GM21619 (cell line): Measurements from ENCODE around the gene DIAPH3.

Source experiments
- ATAC-seq: cut with Tn5 transposase; IDR thresholded peaks from one replicate; pipeline ENCODE4 v1.9.1; 2021; ENCODE audit not compliant: unreplicated experiment

Gene DIAPH3

DNA sequence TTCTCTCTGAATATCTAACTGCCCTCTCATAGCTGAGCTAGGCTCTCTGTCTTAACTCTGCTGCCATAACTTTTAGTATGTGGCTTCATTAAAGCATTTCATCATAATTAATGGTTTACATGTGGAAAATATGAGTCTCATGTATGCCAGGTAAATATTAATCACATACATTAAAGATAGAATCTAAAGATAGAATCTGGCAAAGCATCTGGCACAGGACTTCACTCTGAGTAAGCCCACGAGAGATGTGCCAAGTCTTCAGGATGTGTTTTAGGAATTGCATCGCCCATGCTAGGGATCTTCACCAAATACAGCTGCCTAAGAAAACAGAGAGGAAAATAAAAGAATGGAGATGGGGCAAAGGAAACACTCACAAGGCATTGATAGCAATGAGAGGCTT lies 285.8 kb downstream of the DIAPH3 start:
- ATAC-seq: no peak

DNA sequence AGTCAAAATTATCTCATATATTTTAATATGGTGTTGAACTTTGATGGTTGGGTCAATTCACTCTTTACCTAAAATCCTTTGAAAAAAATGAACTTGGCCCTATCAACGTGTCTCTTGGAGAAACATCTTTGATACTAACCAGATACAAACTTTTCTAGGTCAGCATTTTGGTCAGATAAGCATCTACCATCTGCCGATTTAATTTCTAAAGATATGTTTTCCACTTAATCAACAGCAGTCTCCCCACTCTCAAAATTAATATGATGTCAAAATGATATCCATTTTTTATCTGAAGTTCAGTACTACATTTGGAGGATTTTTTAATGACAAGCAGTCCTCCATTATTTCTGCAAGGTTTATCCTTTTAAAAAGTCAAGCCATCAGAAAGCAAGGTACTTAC lies 288.8 kb downstream of the DIAPH3 start:
- no peak for ATAC-seq

DNA sequence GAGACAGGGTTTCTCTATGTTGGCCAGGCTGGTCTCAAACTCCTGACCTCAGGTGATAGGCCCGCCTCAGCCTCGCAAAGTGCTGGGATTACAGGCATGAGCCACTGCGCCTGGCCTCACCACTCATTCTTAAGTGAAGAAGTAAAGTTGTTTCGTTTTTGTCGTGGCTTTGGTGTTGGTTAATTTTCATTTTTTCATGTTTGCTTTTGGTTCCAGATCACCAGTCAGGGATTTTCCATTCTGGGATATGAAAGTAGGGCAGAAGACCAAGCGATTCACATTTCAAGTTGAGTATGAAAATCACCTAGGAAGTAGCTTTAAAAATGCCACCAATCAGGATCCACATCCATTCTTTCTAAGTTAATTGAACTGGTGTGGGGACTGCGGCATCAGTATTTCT lies 289.9 kb downstream of the DIAPH3 start:
- ATAC-seq: no peak

DNA sequence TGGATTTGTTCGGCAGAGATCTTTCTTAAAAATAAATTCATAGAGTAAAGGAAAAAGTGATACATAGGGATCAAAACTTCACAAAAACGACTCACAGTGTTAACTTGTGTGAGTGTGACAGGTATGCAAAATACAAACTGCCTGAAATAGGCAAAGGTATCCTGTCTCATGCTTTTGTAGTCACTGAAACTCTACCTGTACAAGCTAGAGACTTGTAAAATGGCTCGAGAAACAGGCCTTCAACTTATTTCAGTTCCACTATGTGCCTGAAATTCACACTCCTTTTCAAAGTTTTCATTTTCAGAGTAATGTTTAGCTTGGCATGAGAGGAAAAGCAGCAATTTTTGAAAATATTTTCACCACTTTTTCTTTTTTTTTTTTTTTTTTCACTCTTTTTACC lies 290.4 kb downstream of the DIAPH3 start:
- no peak for ATAC-seq

DNA sequence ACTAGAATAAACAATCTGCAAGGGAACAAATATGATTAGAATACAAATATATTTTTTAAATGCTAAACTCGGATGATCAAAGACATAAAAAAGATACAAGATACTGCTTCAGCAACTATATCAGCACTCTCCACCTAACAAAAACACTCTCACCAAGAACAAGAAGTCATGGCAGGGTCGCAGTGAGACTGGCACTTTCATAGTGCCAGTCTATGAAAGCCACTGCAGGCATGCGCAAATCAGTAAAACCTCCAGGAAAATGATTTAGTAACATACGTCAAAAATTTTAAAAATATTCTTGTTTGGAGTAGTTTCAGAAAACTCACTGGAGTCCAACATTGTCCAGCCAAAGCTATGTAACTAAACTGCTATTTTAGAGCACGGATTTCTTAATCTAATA lies 295.9 kb downstream of the DIAPH3 start:
- ATAC-seq: no peak

DNA sequence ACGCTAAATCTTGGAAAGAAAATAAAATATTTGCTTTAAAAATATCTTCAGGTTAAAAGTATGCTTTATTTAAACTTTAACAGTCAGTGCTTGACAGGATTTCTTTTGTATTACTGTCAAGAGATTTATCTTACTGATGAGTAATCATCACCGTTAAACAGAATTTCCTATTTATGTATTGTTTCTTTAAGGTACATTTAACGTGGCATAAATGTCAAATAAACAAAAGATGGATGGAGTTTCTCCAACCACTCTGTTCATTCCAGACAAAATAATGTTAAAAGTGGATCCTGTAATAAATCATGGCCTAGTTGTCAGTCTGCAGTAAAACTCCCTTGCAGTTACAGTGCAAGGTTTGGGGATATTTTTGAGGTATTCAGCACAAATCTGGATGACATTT lies 298.3 kb downstream of the DIAPH3 start:
- no peak for ATAC-seq

DNA sequence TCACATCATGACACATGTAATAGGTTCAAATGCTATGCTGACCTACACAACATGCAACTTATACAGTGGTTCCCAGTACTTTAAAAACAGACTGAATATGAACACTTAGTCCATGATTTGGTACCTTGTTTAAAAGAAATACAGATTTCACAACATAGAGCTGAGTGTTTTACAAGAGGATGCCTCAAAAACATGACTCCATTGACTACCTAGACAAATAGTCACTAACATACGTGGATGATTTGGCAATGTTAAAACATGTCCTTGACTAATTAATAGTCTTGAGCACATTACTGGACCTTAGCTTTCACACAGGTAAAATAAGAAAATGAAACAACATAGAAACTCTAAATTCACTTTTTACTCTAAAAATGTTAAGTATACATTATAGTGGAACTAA lies 300.1 kb downstream of the DIAPH3 start:
- ATAC-seq: no peak

DNA sequence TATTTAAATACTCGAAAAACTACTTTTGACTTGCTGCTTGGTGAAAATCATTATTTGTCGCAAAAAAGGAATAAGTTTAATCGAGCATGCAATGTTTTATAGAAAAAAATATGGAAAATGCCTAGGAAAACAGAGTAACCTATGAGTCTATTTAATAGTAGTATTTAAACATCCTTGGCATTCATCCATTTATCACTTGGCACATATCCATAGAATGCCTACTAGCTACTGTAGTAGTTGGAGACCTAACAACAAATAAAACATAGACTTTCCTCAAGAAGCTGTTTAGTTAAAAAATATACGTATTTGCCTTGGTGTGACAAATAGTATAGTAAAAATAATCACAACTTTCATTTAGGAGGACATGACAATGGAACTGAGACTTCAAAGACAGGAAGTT lies 302.1 kb downstream of the DIAPH3 start:
- no peak for ATAC-seq

DNA sequence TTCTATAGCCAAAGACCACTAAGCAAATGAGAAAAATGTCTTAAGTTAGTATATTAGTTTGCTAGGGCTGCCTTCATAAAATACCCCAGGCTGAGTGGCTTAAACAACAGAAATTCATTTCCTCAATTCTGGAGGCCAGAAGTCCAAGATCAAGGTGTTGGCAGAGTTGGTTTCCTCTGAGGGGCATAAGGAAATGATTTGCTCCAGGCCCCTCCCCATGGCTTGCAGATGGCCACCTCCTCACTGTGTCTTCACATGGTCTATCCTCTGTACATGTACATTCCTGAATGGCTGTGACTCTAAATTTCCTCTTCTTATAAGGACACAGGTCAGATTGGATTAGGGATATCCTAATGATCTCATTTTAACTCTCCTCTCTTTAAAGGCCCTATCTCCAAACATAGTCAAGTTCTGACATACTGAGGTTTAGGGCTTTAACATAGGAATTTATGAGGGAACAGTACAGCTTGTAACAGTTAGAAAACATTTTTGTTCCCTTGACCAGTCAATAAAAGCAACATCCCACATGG lies 307.4 kb downstream of the DIAPH3 start:
- no peak for ATAC-seq

DNA sequence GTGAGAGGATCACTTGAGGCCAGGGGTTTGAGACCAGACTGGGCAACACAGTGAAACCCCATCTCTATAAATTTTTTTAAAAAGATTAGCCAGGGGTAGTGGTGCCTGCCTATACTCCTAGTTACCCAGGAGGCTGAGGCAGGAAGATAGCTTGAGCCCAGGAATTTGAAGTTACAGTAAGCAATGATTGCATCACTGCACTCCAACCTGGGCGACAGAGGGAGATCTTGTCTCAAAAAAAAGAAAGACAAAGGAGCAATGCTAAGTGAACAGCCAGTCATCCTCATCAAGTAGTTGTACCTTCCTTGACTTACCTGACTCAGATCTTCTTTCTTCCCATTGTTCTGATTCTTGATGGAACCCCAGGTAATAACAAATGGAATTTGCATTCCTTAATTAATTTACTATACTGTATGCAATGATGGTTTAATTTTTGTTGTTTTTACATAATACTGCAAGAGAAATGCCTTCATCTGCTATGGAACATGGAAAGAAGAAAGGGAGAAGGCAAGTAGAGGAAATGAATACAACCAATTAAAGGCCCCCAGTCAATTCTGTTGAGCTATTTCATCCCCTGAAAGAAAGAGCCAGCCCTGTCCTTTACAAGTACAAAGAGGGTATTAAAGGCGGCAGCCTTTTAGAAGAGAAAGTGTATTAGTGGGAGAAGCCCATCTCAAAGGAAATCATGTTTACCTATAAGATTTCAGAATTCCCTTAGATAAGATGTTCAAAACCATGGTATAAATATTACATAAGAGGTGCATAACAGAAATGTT lies 316.7 kb downstream of the DIAPH3 start:
- ATAC-seq: no peak

DNA sequence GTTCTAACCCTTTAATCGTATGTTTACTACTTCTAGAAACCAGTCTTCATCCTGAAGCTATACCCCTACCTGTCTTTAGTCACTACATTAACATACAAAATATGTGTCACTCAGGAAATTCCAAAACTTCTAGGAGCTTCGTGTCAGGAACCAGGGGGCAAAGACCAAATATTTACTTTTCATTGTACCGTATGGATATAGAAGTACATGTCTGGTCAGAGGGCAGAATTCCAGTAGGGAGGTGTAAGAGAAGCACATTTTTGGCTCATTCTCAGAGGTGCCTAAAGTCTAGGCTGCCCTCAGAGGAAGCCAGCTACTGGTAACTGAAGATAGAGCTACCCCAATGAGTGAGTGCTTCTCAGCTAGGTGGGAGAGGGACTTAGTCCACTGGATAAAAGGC lies 320.7 kb downstream of the DIAPH3 start:
- ATAC-seq: no peak

DNA sequence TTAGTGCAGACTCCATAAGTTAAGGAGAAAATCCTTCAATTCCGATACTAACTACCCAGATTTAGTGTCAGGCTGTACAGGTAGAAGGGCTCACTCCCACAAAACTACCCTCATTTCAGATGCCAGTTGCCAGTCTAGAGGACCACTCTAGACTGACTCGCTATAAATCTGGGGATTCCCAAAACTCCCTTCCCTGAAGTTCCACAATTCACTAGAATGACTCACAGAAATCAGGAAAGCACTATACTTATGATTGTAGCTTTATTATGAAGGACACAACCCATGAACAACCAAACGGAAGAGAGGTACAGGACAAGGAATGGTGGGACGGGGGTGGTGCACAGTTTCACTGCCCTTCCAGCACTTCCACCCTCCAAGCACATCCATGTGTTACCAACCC lies 321.2 kb downstream of the DIAPH3 start:
- no peak for ATAC-seq

DNA sequence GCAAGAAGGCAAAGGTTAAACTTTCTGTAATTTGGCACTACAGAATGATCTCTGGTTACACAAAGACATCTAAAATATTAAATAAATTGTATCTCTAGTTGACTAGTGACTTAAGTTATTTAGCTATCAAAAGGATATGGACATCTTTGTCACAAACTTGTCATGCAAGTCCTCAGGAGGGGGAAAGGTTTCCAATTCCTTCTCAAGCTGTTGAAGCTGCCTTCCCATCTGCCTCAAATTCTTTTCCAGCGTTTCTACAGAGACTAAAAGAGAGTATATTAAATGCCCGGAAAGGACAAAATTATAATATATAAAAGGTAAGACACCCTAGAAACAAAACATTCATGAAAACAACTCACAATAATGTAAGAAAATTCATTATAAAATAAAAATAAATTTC lies 324.5 kb downstream of the DIAPH3 start:
- ATAC-seq: no peak

DNA sequence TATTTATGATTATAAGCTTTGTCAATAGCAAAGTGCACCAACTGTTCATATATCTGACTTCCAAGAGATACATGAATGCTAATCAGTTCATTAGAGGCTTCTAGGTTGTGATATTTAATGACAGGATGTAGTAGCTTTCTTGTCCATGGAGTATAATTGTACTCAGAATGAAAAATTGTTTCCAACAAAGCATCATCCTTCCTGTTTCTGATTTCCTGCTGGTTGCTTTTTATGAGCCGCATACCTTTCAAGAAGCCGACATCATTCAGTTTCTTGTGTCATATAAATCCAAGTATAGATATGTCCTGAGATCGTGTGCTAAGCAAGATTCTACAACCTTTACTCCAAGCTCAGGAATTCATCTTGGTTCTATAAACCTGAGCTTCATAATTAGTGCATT lies 326.6 kb downstream of the DIAPH3 start:
- ATAC-seq: no peak

DNA sequence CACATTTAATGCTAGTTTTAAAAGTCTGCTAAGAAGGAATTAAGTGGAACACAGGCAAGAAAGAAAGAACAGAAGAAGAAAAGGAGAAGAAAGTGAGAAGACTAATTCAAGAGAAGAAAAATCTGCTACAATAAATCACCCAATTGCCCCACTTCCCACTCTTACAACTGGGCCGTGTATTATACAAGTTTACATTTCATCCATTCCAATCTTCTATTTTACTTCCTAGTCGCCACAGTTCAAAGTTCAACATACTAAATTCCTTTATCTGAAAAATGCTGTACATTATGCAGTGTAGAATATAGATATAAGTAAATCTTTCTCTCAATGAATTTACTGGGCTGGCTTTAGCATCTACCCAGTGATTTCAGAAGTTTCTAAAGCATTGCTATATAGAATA lies 328.2 kb downstream of the DIAPH3 start:
- no peak for ATAC-seq

DNA sequence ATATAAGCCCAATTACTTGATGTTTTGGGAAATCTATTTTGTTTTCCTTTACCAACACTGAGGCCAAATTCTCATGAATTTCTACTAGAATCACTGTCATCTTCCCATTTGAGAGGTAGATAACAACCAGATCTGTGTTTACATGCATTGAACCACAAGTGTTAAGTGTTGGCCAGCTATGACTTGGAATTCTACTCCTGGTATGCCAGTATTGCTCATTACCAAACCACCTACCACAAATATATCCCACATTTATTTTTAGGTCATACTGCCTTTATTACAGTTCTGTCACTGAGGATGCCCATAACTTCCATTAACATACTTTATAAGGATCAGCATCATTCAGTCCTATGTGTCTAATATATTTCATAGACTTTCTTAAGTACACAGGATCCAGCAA lies 328.9 kb downstream of the DIAPH3 start:
- no peak for ATAC-seq

DNA sequence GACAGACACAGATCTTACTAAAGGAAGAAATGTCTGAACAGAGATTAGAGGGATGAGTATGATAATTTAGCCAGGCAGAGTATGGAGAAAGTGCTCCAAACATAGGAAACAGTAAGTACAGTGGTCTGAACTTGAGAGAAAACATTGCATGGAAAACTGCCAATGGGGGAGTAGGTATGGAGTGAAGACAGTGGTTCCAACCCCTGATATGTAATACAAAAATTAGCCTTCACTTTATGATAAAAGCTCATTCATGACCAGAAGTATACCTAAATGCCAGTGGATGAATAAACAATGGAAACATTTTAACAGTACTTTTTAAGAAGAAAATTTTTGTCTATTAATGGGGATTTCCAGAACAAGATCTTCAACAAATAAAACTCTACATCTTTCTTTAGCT lies 334.0 kb downstream of the DIAPH3 start:
- ATAC-seq: no peak

DNA sequence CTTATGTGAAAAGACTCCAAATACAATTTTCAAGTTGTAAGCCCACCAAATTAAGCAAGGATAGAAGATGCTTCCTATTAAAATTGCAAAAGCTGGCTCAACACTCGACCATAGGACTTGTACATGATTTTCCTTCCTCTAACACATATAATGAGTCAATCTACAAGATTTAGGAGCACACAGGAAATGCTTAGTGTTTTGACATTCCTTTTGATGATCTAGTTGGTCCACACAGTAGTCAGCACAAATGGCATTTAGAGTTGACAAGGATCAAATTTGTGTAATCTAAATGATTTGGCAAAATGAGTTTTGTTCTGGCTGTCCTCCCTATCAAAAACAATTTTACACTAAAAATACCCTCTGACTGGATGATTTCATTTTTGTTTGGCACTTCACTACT lies 340.2 kb downstream of the DIAPH3 start:
- no peak for ATAC-seq

DNA sequence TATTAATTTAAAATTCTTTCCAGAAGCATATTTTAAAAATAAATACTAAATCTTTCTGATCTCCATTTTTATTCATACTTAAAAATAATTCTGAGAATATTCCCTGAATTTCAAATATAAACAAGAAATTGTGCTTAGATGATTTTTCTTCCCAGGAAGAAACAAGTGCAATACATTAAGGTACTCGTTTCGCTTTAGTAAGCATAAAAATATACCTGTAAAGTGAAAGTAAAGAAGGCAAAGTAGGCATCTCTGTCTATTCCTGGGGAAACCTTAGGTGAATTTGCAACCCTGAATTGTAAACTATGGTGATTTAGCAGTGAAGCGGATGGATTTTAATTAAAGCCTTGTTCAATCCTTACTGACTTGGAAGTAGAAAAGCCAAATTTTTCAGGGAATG lies 354.2 kb downstream of the DIAPH3 start:
- ATAC-seq: no peak

DNA sequence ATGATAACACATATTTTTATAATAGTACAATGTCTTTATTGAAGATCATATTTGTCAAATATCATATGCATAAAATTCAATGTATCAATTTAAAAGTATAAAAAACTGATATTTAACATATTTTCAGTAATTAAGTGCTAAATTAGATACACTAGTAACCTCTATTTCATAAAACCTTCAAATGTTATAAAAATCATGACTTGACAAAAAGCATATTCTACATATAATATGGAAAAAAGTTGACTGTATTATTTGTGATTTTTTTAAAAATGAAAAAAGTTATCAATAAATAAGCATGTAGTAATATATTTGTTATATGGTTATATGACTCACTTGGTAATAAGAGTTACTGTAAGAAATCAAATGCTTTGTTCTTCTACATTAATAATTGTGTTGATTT lies 356.9 kb downstream of the DIAPH3 start:
- ATAC-seq: no peak

DNA sequence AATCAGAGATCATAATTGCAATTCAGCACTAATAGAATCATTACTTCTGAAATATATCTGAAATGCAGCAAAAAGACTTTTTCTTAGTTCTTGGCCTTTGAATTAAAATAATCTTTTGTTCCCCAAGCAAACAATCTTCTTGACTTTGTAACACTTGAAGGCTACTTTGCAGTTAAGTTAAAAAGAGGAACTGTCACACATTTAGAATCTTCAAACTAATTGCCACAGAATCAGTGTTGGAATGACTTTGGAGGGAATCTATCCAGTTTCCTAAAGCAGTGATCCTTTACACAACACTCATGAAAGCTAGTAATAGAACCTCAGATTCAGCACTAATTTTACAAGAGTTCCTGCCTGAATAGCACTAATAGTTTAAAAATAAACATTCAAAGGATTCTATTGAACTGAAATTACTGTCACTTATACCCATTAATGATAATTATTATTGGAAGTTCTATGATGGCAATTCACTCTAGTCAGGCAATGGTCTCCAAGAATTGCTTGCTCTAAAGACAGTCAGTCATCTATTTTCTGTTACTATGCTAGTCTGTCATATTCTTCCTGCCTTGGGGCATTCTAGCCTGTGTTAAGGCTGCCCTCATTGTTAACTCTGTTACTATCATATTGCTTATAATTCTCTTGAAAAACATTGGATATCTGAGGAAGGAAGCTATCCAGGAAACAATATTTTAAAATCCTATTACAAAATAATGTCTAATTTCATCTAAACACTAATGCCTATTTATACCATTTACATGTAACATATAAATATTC lies 362.4 kb downstream of the DIAPH3 start:
- no peak for ATAC-seq

DNA sequence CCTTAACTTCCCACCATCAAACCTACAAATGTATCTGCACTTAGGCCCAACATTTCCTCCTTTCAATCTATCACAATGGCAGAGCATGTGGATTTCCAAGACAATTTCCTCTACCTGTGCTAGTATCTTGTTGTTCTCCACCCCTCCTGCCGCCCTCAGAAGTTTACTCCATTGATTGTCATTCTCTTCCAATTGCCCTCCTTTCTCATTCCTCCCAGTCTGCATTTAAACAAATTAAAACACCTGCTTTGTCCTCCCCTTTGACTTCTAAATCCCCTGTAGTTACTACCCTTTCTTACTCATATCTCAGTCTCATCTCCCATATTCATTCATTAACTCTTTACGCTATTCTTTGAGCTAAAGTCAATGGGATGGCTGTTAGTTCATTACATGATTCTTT lies 370.6 kb downstream of the DIAPH3 start:
- no peak for ATAC-seq
